MM.1S (cell line): Measurements from ENCODE around the gene GARS1.

ENCODE experiments used
- DNase-seq: peaks from one replicate; pipeline ENCODE4 v3.0.0-alpha.2; 2015
- H2AFZ ChIP-seq: fragments of 300-600 bp; sonication (generic); 2 replicates; pipeline ENCODE4 v1.6.0; 2016; ENCODE audit warnings: antibody characterized with exemption, low read length
- H3F3A ChIP-seq: fragments of 300-600 bp; sonication (generic); 2 replicates; pipeline ENCODE4 v1.6.1; 2016; ENCODE audit warnings: mild to moderate bottlenecking, antibody characterized with exemption, low read length, moderate library complexity, mixed read lengths; ENCODE audit not compliant: insufficient read depth
- H3K27ac ChIP-seq: fragments of 300-600 bp; sonication (generic); 2 replicates; pipeline ENCODE4 v1.5.1; 2016; ENCODE audit warnings: mild to moderate bottlenecking, low read length
- H3K27me3 ChIP-seq: fragments of 300-600 bp; sonication (generic); replicated peaks from 2 replicates; pipeline ENCODE4 v1.6.0; 2016; ENCODE audit warnings: low read length; ENCODE audit not compliant: insufficient read depth
- H3K36me3 ChIP-seq: fragments of 300-600 bp; sonication (generic); replicated peaks from 2 replicates; pipeline ENCODE4 v1.6.1; 2016; ENCODE audit warnings: mild to moderate bottlenecking, low read length, mixed read lengths; ENCODE audit not compliant: insufficient read depth
- H3K4me1 ChIP-seq: fragments of 300-600 bp; sonication (generic); 2 replicates; pipeline ENCODE4 v1.6.1; 2016; ENCODE audit warnings: low read length, mixed read lengths
- H3K4me2 ChIP-seq: fragments of 300-600 bp; sonication (generic); 2 replicates; pipeline ENCODE4 v1.6.0; 2016; ENCODE audit warnings: low read depth, low read length
- H3K4me3 ChIP-seq: fragments of 300-600 bp; sonication (generic); 2 replicates; pipeline ENCODE4 v1.5.1; 2016; ENCODE audit warnings: low read length, mixed read lengths
- H3K79me2 ChIP-seq: fragments of 300-600 bp; sonication (generic); 2 replicates; pipeline ENCODE4 v1.6.1; 2016; ENCODE audit warnings: mixed run types, low read length, mixed read lengths
- H3K9ac ChIP-seq: fragments of 300-600 bp; sonication (generic); 2 replicates; pipeline ENCODE4 v1.6.1; 2016; ENCODE audit warnings: low read length, mixed read lengths
- H3K9me2 ChIP-seq: fragments of 300-600 bp; sonication (generic); replicated peaks from 2 replicates; pipeline ENCODE4 v1.6.1; 2016; ENCODE audit warnings: mild to moderate bottlenecking, low read length, mixed read lengths; ENCODE audit not compliant: insufficient read depth
- H3K9me3 ChIP-seq: fragments of 300-600 bp; sonication (generic); replicated peaks from 2 replicates; pipeline ENCODE4 v1.6.1; 2016; ENCODE audit warnings: mild to moderate bottlenecking, low read length, mixed read lengths; ENCODE audit not compliant: insufficient read depth
- H4K20me1 ChIP-seq: fragments of 300-600 bp; sonication (generic); 2 replicates; pipeline ENCODE4 v1.6.1; 2016; ENCODE audit warnings: mild to moderate bottlenecking, low read length, moderate library complexity, mixed read lengths; ENCODE audit not compliant: insufficient read depth
- CTCF ChIP-seq: fragments of 300-600 bp; sonication (generic); IDR thresholded peaks from 2 replicates; pipeline ENCODE4 v1.5.1; 2016; ENCODE audit warnings: antibody characterized with exemption, low read length, mixed read lengths
- EZH2 ChIP-seq: fragments of 300-600 bp; sonication (generic); optimal IDR thresholded peaks from 2 replicates; pipeline ENCODE3; 2017; ENCODE audit warnings: low read depth, mild to moderate bottlenecking, antibody characterized with exemption, low read length, mixed read lengths
- EZH2phosphoT487 ChIP-seq: fragments of 300-600 bp; sonication (generic); IDR thresholded peaks from 2 replicates; pipeline ENCODE4 v1.6.1; 2018; ENCODE audit warnings: antibody characterized with exemption, low read length

Gene GARS1

GRCh38 chr7:30562498-30562897, 32.2 kb upstream of the GARS1 start:
- Histone ChIP-seq H3K9me2 (no peaks in the 10 kb centered on the region), H3K4me1 (no peaks in the 10 kb centered on the region), H3F3A (no peaks in the 10 kb centered on the region), H2AFZ (no peak overlapping the region), H3K4me2 (no peak overlapping the region), H3K36me3 (no peaks in the 10 kb centered on the region), H3K27me3 (no peaks in the 10 kb centered on the region), H3K9ac (no peak overlapping the region), H3K79me2 (no peaks in the 10 kb centered on the region), H4K20me1 (no peaks in the 10 kb centered on the region), H3K9me3 (no peaks in the 10 kb centered on the region), H3K4me3 (no peak overlapping the region), H3K27ac (no peak overlapping the region)
- no peak for DNase-seq
- TF ChIP-seq EZH2 (no peak), EZH2phosphoT487 (no peak), CTCF (no peak)

- TF ChIP-seq EZH2phosphoT487 = no peak
- TF ChIP-seq EZH2 = no peak
- TF ChIP-seq CTCF = no peak
- Histone ChIP-seq H3K4me1 (no peaks in the 10 kb centered on the region), H3K79me2 (no peaks in the 10 kb centered on the region), H3K9ac (no peak overlapping the region), H3K27ac (no peak overlapping the region), H3K36me3 (no peaks in the 10 kb centered on the region), H3K4me3 (no peak overlapping the region), H3K27me3 (no peaks in the 10 kb centered on the region), H3K9me2 (no peaks in the 10 kb centered on the region), H2AFZ (no peak overlapping the region), H4K20me1 (no peaks in the 10 kb centered on the region), H3F3A (no peaks in the 10 kb centered on the region), H3K9me3 (no peaks in the 10 kb centered on the region), H3K4me2 (no peak overlapping the region)
- DNase-seq = no peak
Measured at GRCh38 chr7:30562909-30563308, 31.8 kb upstream of the GARS1 start.

GRCh38 chr7:30563326-30563942, 31.2 kb upstream of the GARS1 start:
- Histone ChIP-seq H4K20me1 (no peaks in the 10 kb centered on the region), H3F3A (no peaks in the 10 kb centered on the region), H3K9me2 (no peaks in the 10 kb centered on the region), H3K36me3 (no peaks in the 10 kb centered on the region), H3K9ac (no peak overlapping the region), H3K4me1 (no peaks in the 10 kb centered on the region), H3K4me3 (no peak overlapping the region), H3K27me3 (no peaks in the 10 kb centered on the region), H3K27ac (no peak overlapping the region), H3K79me2 (no peaks in the 10 kb centered on the region), H2AFZ (no peak overlapping the region), H3K9me3 (no peaks in the 10 kb centered on the region), H3K4me2 (no peak overlapping the region)
- TF ChIP-seq CTCF = no peak
- TF ChIP-seq EZH2 = no peak
- TF ChIP-seq EZH2phosphoT487 = no peak
- no peak for DNase-seq
